Measurements from ENCODE around the gene SENP3.

SENP3 gene

GRCh38 chr17:7557775-7558543 lies 3.8 kb upstream of the SENP3 start:
- no peaks in the 10 kb centered on the region for H4K20me1 ChIP-seq (ENCODE audit: insufficient read depth, low read length)
- no peak for TF ChIP-seq EZH2 (optimal IDR thresholded peaks at IDR 0.05; ENCODE audit: low read depth, low read length)
- no peak for TF ChIP-seq EZH2phosphoT487 (IDR thresholded peaks at IDR 0.05; ENCODE audit: low read length)
- TF ChIP-seq CTCF (IDR thresholded peaks at IDR 0.05; ENCODE audit: low read length) = no peak
- H3K36me3 ChIP-seq (replicated peaks; ENCODE audit: insufficient read depth, low read length) = no peaks in the 10 kb centered on the region
- H3K9me2 ChIP-seq (replicated peaks; ENCODE audit: insufficient read depth, low read length) = no peaks in the 10 kb centered on the region
- H3K4me2 ChIP-seq (ENCODE audit: low read depth, low read length) = peak overlapping the region; percentile 77
- H3K4me3 ChIP-seq (ENCODE audit: low read length) = peak overlapping the region; percentile 44
- H3K9ac ChIP-seq (ENCODE audit: low read length) = peak overlapping the region; percentile 48; the same call in 1 of the 2 replicates
- no peak overlapping the region for H3K27ac ChIP-seq (ENCODE audit: low read length)
- peak; percentile 80 for DNase-seq
- peaks cover 21% of the 10 kb centered on the region for H3F3A ChIP-seq (ENCODE audit: insufficient read depth, low read length)
- no peaks in the 10 kb centered on the region for H3K9me3 ChIP-seq (replicated peaks; ENCODE audit: insufficient read depth, low read length)
- no peaks in the 10 kb centered on the region for H3K27me3 ChIP-seq (replicated peaks; ENCODE audit: insufficient read depth, low read length)
- H2AFZ ChIP-seq (ENCODE audit: low read length) = peak overlapping the region; percentile 68
- peaks cover 17% of the 10 kb centered on the region for H3K79me2 ChIP-seq (ENCODE audit: low read length)
- H3K4me1 ChIP-seq (ENCODE audit: low read length) = peaks cover 34% of the 10 kb centered on the region

- Histone ChIP-seq H3K9me3 (replicated peaks; ENCODE audit: insufficient read depth, low read length) (no peaks in the 10 kb centered on the region), H3K27me3 (replicated peaks; ENCODE audit: insufficient read depth, low read length) (no peaks in the 10 kb centered on the region), H3F3A (ENCODE audit: insufficient read depth, low read length) (peaks cover 14% of the 10 kb centered on the region; the same call in 1 of the 2 replicates), H3K79me2 (ENCODE audit: low read length) (peaks cover 25% of the 10 kb centered on the region), H4K20me1 (ENCODE audit: insufficient read depth, low read length) (no peaks in the 10 kb centered on the region), H3K36me3 (replicated peaks; ENCODE audit: insufficient read depth, low read length) (no peaks in the 10 kb centered on the region), H3K27ac (ENCODE audit: low read length) (no peak within 1 kb of the TSS), H3K9me2 (replicated peaks; ENCODE audit: insufficient read depth, low read length) (no peaks in the 10 kb centered on the region), H3K4me2 (ENCODE audit: low read depth, low read length) (peak within 1 kb of the TSS; percentile 77), H3K4me3 (ENCODE audit: low read length) (peak within 1 kb of the TSS; percentile 44), H3K9ac (ENCODE audit: low read length) (peak within 1 kb of the TSS; percentile 48; the same call in 1 of the 2 replicates), H2AFZ (ENCODE audit: low read length) (peak within 1 kb of the TSS; percentile 68), H3K4me1 (ENCODE audit: low read length) (peaks cover 28% of the 10 kb centered on the region)
- no peak for TF ChIP-seq EZH2 (optimal IDR thresholded peaks at IDR 0.05; ENCODE audit: low read depth, low read length)
- no peak for TF ChIP-seq EZH2phosphoT487 (IDR thresholded peaks at IDR 0.05; ENCODE audit: low read length)
- no peak for TF ChIP-seq CTCF (IDR thresholded peaks at IDR 0.05; ENCODE audit: low read length)
- no peak for DNase-seq
Observed at GRCh38 chr17:7558544-7559319, 3.0 kb upstream of the SENP3 start, which contains the start of gene TNFSF13. TNFSF13 (plus strand) TSS chr17:7558750; CDS start chr17:7559040, 290 bp downstream.

GRCh38 chr17:7559320-7560171 lies 2.2 kb upstream of the SENP3 start:
- H3K4me3 ChIP-seq (ENCODE audit: low read length) = no peak overlapping the region
- peak overlapping the region; percentile 88; the same call in 1 of the 2 replicates for H3K4me2 ChIP-seq (ENCODE audit: low read depth, low read length)
- H3K36me3 ChIP-seq (replicated peaks; ENCODE audit: insufficient read depth, low read length) = no peaks in the 10 kb centered on the region
- no peak overlapping the region for H3K27ac ChIP-seq (ENCODE audit: low read length)
- DNase-seq = no peak
- H3F3A ChIP-seq (ENCODE audit: insufficient read depth, low read length) = peaks cover 14% of the 10 kb centered on the region; the same call in 1 of the 2 replicates
- no peak overlapping the region; the same call in 1 of the 2 replicates for H3K9ac ChIP-seq (ENCODE audit: low read length)
- H4K20me1 ChIP-seq (ENCODE audit: insufficient read depth, low read length) = no peaks in the 10 kb centered on the region
- peaks cover 33% of the 10 kb centered on the region for H3K79me2 ChIP-seq (ENCODE audit: low read length)
- H3K9me2 ChIP-seq (replicated peaks; ENCODE audit: insufficient read depth, low read length) = no peaks in the 10 kb centered on the region
- no peaks in the 10 kb centered on the region for H3K9me3 ChIP-seq (replicated peaks; ENCODE audit: insufficient read depth, low read length)
- TF ChIP-seq CTCF (IDR thresholded peaks at IDR 0.05; ENCODE audit: low read length) (no peak), EZH2 (optimal IDR thresholded peaks at IDR 0.05; ENCODE audit: low read depth, low read length) (no peak), EZH2phosphoT487 (IDR thresholded peaks at IDR 0.05; ENCODE audit: low read length) (no peak)
- H3K27me3 ChIP-seq (replicated peaks; ENCODE audit: insufficient read depth, low read length) = no peaks in the 10 kb centered on the region
- H3K4me1 ChIP-seq (ENCODE audit: low read length) = peaks cover 26% of the 10 kb centered on the region
- H2AFZ ChIP-seq (ENCODE audit: low read length) = peak overlapping the region; percentile 92; the same call in 1 of the 2 replicates
